GM12878 (cell line): ENCODE measurements around the gene VANGL2. TPM values are rescaled to one million over a fixed set of nuclear protein-coding genes. Genes with fewer than 3 reads are reported as not detected.

Experiments
- ATAC-seq: fragments of 200-7000 bp; cut with Tn5 transposase; 3 replicates; pipeline ENCODE4 v1.9.1; 2020; ENCODE audit warnings: mild to moderate bottlenecking, moderate library complexity
- BruUV-seq: library from RNA; stranded (reverse); fragments of 400-500 nt; replicated peaks from 2 replicates; lab custom pipeline; 2021; lab: Mats Ljungman, UMichigan
- CTCF ChIA-PET: fragments of 300-600 bp; sonication (Branson Sonifier 250); formaldehyde crosslinking; extraction: SDS; loops from one replicate; lab custom pipeline; 2021; ENCODE audit warnings: inconsistent platforms; lab: Yijun Ruan, JAX
- POLR2A ChIA-PET: fragments of 350-600 bp; formaldehyde crosslinking; extraction: SDS; loops from one replicate; lab custom pipeline; 2021; ENCODE audit warnings: inconsistent platforms; lab: Charles Lee
- RAD21 ChIA-PET: fragments of 300-600 bp; sonication (Branson Sonifier 250); formaldehyde crosslinking; loops from one replicate; lab custom pipeline; 2023; ENCODE audit warnings: antibody characterized with exemption; ENCODE audit not compliant: unreplicated experiment; lab: Charles Lee
- SMC1A ChIA-PET: fragments of 300-600 bp; sonication (Branson Sonifier 250); formaldehyde crosslinking; loops from one replicate; lab custom pipeline; 2023; ENCODE audit not compliant: unreplicated experiment, uncharacterized antibody; lab: Charles Lee
- DNase-seq: peaks from one replicate; pipeline ENCODE4 v3.0.0-alpha.2; 2011; ENCODE audit warnings: low read depth, low spot score
- FAIRE-seq: peaks from 3 replicates; lab custom pipeline; 2011; peaks lifted over from hg19 to GRCh38; lab: Jason Lieb, UNC
- H2AFZ ChIP-seq: 2 replicates; pipeline ENCODE4 v1.6.0; 2011; ENCODE audit warnings: low read depth, low read length, control low read depth; ENCODE audit not compliant: control insufficient read depth
- H3K27ac ChIP-seq: 2 replicates; pipeline ENCODE4 v1.5.1; 2011; ENCODE audit warnings: control low read depth; ENCODE audit not compliant: control insufficient read depth, insufficient read depth
- H3K27me3 ChIP-seq, 2 experiments: replicated peaks in 1 of 2; 2 replicates each; pipeline versions ENCODE4 v1.6.0 to v1.6.1; 2011; ENCODE audit warnings: low read length in 1 of 2; ENCODE audit not compliant: control insufficient read depth in 2 of 2, insufficient read depth in 2 of 2
- H3K36me3 ChIP-seq, 2 experiments: 2 replicates each; pipeline ENCODE4 v1.5.1; 2011; ENCODE audit warnings: low read length in 1 of 2; ENCODE audit not compliant: control insufficient read depth in 2 of 2, insufficient read depth in 2 of 2
- H3K4me1 ChIP-seq: 2 replicates; pipeline ENCODE4 v1.6.1; 2011; ENCODE audit warnings: mild to moderate bottlenecking, low read length, moderate library complexity, mixed read lengths; ENCODE audit not compliant: control insufficient read depth, insufficient read depth
- H3K4me2 ChIP-seq: 2 replicates; pipeline ENCODE4 v1.6.0; 2011; ENCODE audit warnings: control low read depth; ENCODE audit not compliant: control insufficient read depth, insufficient read depth
- H3K4me3 ChIP-seq: fragments of 200-600 bp; sonication (generic); 2 replicates; pipeline ENCODE4 v1.5.1; 2016
- H3K79me2 ChIP-seq: 2 replicates; pipeline ENCODE4 v1.6.0; 2011; ENCODE audit warnings: low read length; ENCODE audit not compliant: control insufficient read depth, insufficient read depth
- H3K9ac ChIP-seq: 2 replicates; pipeline ENCODE4 v1.8.0; 2011; ENCODE audit warnings: low read length, control low read depth, mixed read lengths; ENCODE audit not compliant: control insufficient read depth, insufficient read depth
- H3K9me3 ChIP-seq: replicated peaks from 3 replicates; pipeline ENCODE4 v1.5.1; 2011; ENCODE audit warnings: mild to moderate bottlenecking, low read length; ENCODE audit not compliant: control insufficient read depth, insufficient read depth
- H4K20me1 ChIP-seq: 2 replicates; pipeline ENCODE4 v1.6.0; 2011; ENCODE audit not compliant: control insufficient read depth, insufficient read depth
- RAD21 ChIP-seq: IDR thresholded peaks from 2 replicates; pipeline ENCODE4 v1.6.1; 2011; ENCODE audit warnings: mild to moderate bottlenecking, low read depth, low read length, moderate library complexity; ENCODE audit not compliant: insufficient read depth
- SMARCA5 ChIP-seq: fragments of 450-650 bp; IDR thresholded peaks from 2 replicates; pipeline ENCODE4 v1.6.1; 2017; ENCODE audit warnings: mild to moderate bottlenecking
- SMC3 ChIP-seq: IDR thresholded peaks from 2 replicates; pipeline ENCODE4 v1.6.1; 2011; ENCODE audit warnings: low read length, improper control_type of control experiment, borderline replicate concordance
- WGBS: methylation state at CpG from one replicate; pipeline ENCODE4 v1.1.6; 2016; ENCODE audit warnings: low lambda C conversion rate; ENCODE audit not compliant: insufficient replicate concordance, insufficient coverage; ENCODE audit errors: missing lambda C conversion rate; 5-methylcytosine and 5-hydroxymethylcytosine counted together
- in situ Hi-C: fragments of 300-500 bp; cut with MboI; formaldehyde crosslinking; loops from 9 replicates; pipeline ENCODE4 v1.14.3; 2018; ENCODE audit warnings: mixed read lengths
- intact Hi-C: fragments of 100-400 bp; cut with micrococcal nuclease; formaldehyde crosslinking; loops from one replicate; pipeline ENCODE4 v1.14.2; 2022; ENCODE audit not compliant: unreplicated experiment
- polyA plus RNA-seq, 11 experiments: library from polyadenylated mRNA; depleted of rRNA in 4 of 11; unstranded in 6 of 11; stranded (reverse) in 5 of 11; fragments of >200 nt; fragmentation: Nextera tagmentation in 4 of 11; fragmentation: Illumina TruSeq in 1 of 11; extraction: Ambion mirVana in 4 of 11; extraction: Trizol in 1 of 11; gene quantifications; 1 replicate in 1 of 11; 2 replicates in 10 of 11; pipeline versions ENCODE4 v1.2.1 to v1.2.3, GENCODE V29; 2011 to 2016; ENCODE audit warnings: inconsistent platforms in 2 of 11, missing spikeins in 2 of 11, low read depth in 1 of 11
- total RNA-seq, 4 experiments: library from RNA; depleted of rRNA in 3 of 4; stranded (reverse); fragments of >200 nt in 3 of 4; fragmentation: Illumina TruSeq in 1 of 4; extraction: Trizol in 1 of 4; gene quantifications; 2 replicates each; pipeline versions ENCODE4 v1.2.1 to v1.2.3, GENCODE V29; 2013 to 2021
- TF ChIP-seq, protein P1 (sequence below), 3 experiments: IDR thresholded peaks in 2 of 3; conservative IDR thresholded peaks in 1 of 3; 2 replicates each; pipeline ENCODE4 v1.5.1; 2011; ENCODE audit warnings: low read depth in 3 of 3, low read length in 3 of 3, mild to moderate bottlenecking in 3 of 3, control low read depth in 2 of 3, moderate library complexity in 2 of 3, inconsistent platforms in 1 of 3, mixed read lengths in 1 of 3; ENCODE audit not compliant: control insufficient read depth in 2 of 3, insufficient read depth in 1 of 3; ENCODE audit errors: extremely low read depth in 1 of 3

The VANGL2 gene
- total and polyA plus RNA-seq, 10 of the 15 experiments (the other 5 are each of a cell fraction or from before 2014, with no cell fraction given): 0.10 to 5.0 (median 0.27) TPM

DNA sequence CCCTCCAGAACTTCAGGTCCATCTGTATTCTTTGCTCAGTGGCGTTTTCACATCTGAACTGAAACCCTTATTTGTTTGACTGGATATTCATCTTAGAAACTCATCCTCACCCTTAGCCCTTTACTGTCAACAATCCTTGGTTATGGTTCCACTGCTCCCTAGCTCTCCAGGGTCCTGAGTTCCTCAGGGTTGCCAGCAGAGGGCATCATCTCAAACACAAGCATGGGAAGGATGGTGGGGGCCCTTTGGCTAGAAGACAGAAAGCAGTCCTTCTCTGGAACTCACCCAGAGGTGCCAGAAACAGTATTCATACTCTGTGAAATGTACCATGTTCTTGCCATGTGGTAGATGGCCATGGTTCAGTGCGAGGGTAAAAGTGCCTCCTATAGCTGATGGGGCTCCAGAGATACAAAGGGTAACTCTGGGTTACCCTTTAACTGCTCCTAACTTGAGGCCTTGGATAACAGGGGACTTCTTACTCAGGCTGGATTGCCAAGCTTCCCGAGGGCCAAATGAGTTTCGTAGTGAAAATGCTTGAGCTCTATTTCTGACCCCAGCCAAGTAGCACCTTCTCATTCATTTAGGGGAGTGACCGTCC lies 45.9 kb upstream of the VANGL2 start:
- H3K27ac ChIP-seq: no peak overlapping the region
- H3K4me3 ChIP-seq: no peak overlapping the region
- H4K20me1 ChIP-seq: no peaks in the 10 kb centered on the region
- ChIA-PET POLR2A (interaction anchor here (0.5 to 2.3 kb wide), 4 partner anchors 8 to 623 kb away, joined by 3 to 8 read pairs (median 4); no protein-coding TSS in a partner anchor), SMC1A (interaction anchor here (0.9 to 3.3 kb wide), 9 partner anchors 8 to 252 kb away, joined by 3 to 16 read pairs (median 3); no protein-coding TSS in a partner anchor), RAD21 (interaction anchor here (1.6 to 2.3 kb wide), 3 partner anchors 20 to 161 kb away, joined by 4 to 8 read pairs (median 4); no protein-coding TSS in a partner anchor), CTCF (interaction anchor here (0.6 to 7.0 kb wide), 18 partner anchors 8 to 263 kb away, joined by 3 to 98 read pairs (median 3); no protein-coding TSS in a partner anchor)
- no peaks in the 10 kb centered on the region; the same call in 1 of the 2 replicates for H3K79me2 ChIP-seq
- in situ Hi-C loops: no loop called here
- no peak overlapping the region for H3K4me2 ChIP-seq
- H3K36me3 ChIP-seq: peaks cover 43 to 52% of the 10 kb centered on the region in 2 experiments
- no peak overlapping the region for H2AFZ ChIP-seq
- peak; percentile 82 for ATAC-seq
- H3K9me3 ChIP-seq: no peaks in the 10 kb centered on the region
- FAIRE-seq: no peak
- no peak for DNase-seq
- WGBS: 86% methylated on average over 5 of the region's 5 CpGs
- intact Hi-C loops: no loop called here
- no peak overlapping the region for H3K9ac ChIP-seq
- peak; percentile 38; the same call in 1 of the 2 replicates for TF ChIP-seq RAD21
- no peak for TF ChIP-seq SMARCA5
- TF ChIP-seq, protein P1, sequence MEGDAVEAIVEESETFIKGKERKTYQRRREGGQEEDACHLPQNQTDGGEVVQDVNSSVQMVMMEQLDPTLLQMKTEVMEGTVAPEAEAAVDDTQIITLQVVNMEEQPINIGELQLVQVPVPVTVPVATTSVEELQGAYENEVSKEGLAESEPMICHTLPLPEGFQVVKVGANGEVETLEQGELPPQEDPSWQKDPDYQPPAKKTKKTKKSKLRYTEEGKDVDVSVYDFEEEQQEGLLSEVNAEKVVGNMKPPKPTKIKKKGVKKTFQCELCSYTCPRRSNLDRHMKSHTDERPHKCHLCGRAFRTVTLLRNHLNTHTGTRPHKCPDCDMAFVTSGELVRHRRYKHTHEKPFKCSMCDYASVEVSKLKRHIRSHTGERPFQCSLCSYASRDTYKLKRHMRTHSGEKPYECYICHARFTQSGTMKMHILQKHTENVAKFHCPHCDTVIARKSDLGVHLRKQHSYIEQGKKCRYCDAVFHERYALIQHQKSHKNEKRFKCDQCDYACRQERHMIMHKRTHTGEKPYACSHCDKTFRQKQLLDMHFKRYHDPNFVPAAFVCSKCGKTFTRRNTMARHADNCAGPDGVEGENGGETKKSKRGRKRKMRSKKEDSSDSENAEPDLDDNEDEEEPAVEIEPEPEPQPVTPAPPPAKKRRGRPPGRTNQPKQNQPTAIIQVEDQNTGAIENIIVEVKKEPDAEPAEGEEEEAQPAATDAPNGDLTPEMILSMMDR (IDR thresholded peaks at IDR 0.05 in 2 of 3, conservative IDR thresholded peaks at IDR 0.05 in 1 of 3; ENCODE audit: control insufficient read depth in 2 of 3, extremely low read depth in 1 of 3, insufficient read depth in 1 of 3, low read depth in 3 of 3, low read length in 3 of 3): peak; percentile 29 to 55 (median 55)
- TF ChIP-seq SMC3: peak; percentile 31; the same call in 1 of the 2 replicates
- BruUV-seq: no TSS peak
- no peaks in the 10 kb centered on the region for H3K4me1 ChIP-seq
- H3K27me3 ChIP-seq: no peaks in the 10 kb centered on the region
